ENCODE data around the gene MRPL54.
"Not testable (repeated sequence)": the region's sequence is repeated elsewhere in the genome, so short reads cannot be mapped to it uniquely, and the experiment has no call there.

MRPL54 gene

DNA sequence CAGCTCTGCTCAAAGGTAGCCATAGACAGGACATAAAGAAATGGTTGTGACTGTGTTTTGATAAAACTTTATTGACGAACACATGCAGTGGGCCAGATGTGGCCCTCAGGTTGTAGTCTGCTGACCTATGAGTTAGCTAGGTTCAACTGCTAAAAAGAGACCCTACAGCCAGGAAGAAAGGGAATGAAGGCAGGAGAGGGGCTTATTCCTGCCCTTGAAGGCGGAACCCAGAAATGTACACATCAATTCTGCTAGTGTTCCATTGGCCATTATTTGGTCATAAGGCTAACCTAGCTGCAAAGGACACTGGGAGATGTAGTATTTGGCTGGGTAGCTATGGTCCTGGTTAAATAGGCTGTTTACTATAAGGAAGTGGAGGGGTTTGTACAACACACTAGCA, 19.0 kb upstream of the MRPL54 start:
- no peak for DNase-seq

DNA sequence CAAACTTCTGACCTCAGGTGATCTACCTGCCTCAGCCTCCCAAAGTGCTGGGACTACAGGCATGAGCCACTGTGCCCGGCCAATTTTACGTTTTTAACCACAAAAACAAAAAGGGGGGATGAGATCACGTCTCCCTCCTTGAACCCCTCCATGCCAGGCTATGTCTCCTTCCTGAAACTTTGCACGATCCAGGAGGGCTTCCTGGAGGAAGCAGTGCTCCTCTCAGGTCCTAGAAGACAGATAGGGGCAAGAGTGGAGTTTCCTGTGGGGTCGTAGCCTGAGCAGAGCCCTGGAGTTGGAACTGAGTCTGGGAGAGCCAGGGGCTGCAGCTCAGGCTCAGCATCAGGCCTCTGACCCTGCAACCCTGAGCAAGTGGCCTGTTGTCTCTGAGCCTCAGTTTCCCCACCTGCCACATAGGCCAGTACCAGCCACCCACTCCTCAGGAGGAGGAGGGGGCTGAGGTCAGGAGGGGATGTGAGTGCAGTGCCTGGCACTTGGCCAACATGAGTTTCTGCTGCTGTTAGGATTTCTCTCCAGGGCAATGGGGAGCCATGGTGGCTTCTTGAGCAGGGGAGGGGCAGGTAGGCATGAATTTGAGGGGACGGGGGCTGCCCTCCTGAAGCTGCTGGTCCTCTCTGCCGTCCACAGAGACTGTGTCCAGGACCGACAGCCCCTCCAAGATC, 17.0 kb upstream of the MRPL54 start:
- no peak for DNase-seq

DNA sequence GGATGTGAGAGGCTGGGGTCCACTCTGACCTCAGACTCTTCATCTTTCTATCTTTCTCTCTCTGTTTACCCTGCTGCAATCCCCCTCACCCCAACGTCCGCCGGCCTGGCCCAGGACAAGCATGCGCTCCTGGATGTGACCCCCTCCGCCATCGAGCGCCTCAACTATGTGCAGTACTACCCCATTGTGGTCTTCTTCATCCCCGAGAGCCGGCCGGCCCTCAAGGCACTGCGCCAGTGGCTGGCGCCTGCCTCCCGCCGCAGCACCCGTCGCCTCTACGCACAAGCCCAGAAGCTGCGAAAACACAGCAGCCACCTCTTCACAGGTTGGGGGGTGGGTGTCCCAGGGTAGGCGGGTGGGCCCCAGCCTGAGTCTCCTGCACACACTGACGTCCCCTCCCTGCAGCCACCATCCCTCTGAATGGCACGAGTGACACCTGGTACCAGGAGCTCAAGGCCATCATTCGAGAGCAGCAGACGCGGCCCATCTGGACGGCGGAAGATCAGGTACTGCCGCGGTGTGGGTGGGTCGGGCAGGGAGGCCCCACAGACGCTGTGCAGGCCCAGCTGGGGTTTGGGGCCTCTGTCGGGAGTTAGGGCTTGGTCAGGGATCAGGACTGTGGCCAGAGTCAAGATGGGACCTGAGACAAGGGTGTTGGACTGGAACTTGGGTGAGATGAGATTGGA, 16.0 kb upstream of the MRPL54 start:
- no peak for DNase-seq

DNA sequence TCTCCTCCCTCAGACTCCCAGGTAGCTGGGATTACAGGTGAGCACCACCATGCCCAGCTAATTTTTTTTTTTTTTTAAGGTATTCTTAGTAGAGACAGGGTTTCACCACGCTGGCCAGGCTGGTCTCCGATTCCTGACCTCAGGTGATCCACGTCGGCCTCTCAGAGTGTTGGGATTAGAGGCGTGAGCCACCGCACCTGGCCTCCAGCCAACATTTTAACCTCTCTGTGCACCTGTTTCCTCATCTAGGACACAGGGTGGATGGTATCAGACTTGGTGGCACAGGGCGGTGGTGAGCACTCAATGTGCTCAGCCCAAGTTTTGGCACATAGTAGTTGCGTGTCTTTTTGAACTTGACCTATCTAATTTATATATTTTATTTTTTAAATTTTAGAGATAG, 13.5 kb upstream of the MRPL54 start:
- no peak for DNase-seq

DNA sequence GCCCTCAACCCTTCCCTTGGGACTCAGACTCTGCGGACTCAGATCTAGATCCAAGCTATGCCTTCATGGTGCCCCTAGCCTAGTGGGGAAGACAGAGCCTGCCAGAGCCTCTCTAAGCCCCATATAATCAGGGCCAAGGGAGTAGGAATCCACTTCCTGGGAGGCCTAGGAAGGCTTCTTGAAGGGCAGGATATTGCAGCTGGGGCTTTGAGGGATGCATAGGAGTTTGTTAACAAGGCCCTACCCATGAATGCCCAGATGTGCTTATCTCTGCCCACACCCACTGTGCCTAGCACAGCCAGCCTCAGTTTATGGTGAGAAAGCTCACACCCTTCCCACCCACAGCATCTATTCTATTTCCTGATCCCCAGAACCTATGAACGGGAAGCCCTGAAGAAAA, 12.3 kb upstream of the MRPL54 start:
- no peak for DNase-seq

DNA sequence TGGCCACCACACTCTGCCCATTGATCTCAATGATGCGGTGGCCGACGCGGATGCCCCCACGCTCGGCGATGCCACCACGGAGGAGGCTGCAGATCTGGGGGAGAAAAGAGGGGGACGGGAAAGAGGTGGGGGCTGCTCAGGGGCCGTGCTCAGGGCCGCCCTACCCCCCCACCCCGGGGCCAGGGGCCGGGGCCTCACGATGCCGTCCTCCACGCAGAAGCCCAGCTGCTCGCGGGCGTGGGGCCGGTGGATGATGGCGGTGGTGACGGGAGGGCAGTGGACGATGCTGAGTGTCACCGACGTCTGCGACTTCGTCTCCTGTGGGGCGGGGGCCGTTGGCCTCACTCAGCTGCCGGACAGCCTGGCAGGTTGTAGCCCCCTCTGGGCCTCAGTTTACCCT, 11.2 kb upstream of the MRPL54 start:
- no peak for DNase-seq

DNA sequence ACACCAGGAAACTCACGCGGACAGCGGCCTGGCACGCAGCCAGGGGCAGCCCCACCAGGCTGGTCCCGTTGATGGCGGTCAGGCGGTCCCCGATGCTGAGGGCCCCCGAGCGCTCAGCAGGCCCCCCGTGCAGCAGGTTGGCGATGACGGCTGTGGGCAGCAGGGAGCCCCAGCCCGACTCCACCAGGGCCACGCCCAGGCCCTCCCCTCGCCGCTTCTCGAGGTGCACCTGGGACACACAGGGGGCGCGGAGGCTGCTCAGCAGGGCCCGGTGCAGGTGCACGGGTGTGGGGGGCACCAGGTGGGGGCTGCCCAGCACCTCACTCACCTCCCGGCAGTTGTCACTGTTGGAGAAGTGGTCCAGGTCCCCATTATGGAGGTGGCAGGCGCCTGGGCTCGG, 10.0 kb upstream of the MRPL54 start:
- no peak for DNase-seq

DNA sequence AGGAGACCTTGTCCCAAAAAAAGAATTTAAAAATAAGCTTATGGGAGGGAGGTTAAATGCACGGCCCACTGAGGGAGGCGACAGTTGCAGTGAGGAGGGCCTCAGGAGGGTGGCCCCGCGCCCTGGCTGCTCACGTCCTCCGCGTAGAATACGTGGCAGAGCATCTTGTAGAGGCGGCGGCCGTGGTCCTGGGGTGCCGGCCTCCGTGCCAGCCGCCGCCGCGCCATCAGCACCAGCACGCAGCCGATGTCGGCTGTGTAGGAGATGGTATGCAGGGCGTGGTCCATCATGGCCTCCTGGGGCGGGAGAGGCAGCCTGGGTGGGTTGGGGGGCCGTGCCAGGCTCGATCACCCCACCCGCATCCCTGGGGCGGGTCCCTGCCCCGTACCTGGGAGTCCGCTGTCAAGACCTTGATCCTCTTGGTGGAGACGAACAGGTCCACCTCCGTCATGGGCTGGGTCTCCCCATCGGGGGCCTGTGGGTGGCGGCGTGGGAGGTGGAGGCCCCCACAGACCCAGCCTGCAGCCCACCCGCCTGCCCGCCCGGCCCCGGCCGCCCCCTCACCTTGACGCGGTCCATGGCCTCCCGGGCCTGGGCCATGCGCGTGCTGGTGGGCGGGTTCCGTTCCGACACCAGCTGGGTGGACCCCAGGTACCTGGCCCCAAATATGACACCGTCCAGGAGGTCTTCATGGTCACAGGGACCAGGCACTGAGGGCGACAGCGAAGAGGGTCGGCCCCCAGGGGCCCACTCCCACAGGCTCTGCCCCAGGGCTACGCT, 8.7 kb upstream of the MRPL54 start:
- DNase-seq: no peak

DNA sequence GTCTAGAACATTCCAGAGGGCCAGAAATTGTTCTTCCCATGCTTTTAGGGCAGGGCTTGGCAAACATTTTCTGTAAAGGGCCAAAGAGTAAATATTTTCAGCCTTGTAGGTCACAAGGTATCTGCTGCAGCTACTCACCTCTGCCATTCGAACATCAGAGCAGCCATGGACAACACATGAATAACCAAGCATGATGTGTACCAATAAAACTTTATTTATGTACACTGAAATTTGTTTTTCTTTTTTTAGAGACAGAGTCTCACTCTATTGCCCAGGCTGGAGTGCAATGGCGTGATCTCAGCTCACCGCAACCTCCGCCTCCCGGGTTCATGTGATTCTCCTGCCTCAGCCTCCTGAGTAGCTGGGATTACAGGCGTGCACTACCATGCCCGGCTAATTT, 4.8 kb upstream of the MRPL54 start:
- not testable (repeated sequence) for DNase-seq

DNA sequence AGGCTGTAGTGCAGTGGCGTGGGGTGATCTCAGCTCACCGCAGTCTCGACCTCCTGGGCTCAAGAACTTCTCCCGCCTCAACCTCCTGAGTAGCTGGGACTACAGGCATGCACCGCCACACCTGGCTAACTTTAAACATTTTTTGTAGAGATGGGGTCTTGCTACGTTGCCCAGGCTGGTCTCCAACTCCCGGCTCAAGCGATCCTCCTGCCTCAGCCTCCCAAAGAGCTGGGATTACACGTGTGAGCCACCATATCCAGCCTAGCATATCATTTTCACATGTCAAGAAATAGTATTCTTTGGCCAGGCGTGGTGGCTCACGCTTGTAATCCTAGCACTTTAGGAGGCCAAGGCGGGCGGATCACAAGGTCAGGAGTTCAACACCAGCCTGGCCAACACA, 4.2 kb upstream of the MRPL54 start:
- not testable (repeated sequence) for DNase-seq

DNA sequence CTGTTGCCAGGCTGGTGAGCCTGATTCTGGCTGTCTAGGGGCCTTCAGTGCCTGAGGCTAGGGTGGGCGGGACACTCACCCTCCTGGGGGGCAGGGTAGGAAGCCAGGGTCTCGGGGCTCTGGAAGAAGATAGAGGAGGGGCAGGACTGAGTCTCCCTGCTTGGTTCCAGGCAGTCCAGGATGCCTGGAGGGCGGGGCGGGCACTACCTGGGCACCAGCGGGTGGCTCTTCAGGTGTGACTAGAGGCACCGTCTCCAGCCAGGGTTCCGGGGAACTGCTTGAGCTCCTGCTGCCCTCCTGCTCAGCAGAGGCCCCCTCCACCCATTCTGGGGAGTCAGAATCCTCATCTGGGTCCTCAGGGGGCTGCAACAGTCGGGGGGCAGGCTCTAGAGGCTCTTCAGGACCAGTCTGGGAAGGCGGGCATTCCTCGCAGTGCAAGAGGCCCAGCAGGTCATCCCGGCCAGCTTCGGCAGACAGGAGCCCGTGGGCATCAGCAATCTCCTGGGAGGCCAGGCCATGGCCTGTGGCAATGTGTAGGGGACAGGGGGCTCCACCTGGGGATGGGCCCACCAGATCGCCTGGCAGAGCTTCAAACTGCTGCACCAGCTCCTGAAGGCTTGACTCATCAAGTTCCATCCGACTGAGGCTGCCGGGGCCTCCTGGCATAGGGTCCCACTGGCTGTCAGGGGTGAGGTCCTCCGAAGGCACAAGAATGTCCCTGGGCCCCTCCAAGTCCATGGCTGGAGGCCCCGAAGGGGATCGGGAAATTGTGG, 2.8 kb upstream of the MRPL54 start:
- DNase-seq: no peak

DNA sequence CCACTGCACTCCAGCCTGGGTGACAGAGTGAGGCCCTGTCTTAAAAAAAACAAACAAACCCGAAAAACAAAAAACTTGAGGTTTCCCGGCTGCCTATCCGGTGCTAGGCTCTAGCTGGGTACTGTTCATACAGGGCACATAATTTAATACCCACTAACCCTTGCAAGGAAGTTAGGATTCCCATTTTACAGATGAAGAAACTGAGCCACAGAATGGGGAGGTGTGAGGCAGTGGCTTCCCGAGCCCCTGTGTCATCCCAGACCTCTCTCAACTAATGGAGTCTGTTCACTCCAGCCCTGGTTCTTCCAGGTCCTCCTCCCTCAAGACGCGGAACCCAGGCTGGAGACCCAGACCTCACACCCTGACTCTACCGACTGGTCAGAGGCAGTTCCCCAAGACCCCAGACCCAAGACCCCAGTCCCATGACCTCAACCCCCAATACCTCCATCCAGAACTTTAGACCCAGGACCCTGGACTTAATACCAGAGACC, 1.6 kb upstream of the MRPL54 start:
- no peak for DNase-seq

DNA sequence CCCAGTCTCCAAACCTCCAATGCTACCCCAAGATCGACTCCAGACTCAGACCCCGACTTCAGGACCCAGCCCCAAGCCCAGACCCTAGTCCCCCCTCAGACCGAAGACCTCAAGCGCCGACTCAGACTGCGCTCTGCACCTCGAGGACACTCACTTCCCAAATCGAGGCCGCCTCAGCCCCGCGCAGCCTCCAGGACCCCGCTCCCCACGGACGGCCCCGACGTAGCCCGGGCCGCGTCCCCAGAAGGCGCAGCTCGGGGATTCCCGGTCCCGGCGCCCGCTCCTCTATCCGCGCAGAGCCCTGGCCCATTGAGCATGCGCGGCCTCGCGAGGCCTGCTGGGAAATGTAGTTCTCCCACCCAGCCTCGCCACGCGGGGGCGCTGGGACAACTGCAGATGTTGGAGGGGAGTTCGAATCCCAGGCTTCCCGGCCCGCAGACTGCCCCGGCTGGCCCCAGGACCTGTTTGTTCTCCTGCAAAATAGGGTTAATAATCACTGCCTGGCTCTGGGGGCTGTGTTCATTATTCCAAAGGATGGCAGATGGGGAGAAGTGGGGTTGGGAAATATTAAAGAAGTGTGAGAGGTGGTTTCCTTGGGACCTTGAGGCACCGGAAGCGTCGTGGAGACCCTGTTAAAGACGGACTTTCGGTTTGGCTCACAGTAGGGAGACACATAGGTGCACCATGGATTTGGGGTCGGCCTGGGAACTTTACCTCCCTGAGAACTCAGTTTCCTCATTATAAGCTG, 926 bp upstream of the MRPL54 start, which contains the start of gene APBA3:
APBA3 (minus strand) TSS at position 311 of the 748 bp plus-strand sequence. CDS start 1,428 bp downstream, outside the sequence.
- DNase-seq: peak; percentile 74

DNA sequence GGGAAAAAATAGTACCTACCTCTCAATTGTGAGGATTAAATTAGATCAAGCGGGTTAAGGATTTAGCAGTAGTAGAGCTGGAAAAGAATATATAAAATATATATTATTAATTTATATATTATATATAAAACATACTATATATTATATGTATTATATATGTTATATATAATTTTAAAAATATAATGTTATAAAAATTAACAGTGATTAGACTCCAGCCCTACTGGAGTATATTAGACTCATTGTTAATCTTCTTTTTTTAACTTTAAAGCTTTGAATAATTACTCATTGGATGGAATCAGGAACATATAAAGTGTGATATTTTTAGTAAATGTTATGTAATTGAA, 380 bp upstream of the MRPL54 start:
- DNase-seq: no peak

DNA sequence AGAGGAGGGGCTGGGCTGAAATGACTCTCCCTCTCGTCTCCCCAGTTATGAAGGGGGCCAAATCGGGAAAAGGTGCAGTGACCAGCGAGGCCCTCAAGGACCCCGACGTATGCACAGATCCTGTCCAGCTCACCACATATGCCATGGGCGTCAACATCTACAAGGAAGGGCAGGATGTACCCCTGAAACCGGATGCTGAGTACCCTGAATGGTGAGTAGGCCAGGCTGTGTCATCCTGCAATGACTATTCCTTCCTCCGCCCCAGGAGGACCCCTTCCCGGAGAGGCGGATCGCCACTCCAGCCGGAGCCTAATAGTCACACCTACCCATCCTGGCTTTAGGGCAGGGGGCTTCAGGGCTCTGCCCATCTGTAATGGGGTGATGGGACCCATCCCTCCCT, 2.6 kb downstream of the MRPL54 start:
- DNase-seq: no peak

DNA sequence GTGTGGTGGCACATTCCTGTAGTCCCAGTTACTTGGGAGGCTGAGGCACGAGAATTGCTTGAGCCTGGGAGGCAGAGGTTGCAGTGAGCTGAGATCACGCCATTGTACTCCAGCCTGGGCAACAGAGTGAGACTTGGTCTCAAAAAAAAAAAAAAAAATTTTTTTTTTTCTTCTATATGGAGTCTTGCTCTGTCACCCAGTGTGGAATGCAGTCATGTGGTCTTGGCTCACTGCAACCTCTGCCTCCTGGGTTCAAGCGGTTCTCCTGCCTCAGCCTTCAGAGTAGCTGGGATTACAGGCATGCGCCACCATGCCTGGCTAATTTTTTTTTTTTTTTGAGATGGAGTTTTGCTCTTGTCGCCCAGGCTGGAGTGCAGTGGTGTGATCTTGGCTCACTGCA, 3.3 kb downstream of the MRPL54 start:
- not testable (repeated sequence) for DNase-seq

DNA sequence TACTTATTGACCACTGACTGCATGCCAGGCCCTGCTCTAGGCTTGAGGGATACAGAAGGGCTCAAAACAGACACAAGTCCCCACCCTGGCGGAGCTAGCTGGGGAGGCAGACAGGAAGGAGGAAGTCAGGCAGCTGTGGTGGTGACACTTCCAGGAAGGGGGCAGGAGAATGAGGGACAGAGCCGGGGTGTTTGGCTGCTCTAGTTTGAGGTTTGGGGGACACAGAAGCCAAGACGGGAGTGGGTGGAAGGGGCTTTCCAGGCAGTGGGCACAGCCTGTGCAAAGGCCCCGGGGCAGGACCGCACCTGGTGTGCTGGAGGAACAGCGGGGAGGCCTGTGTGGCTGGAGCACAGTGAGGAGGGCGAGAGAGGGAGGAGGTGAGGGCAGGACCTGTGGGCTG, 4.0 kb downstream of the MRPL54 start:
- no peak for DNase-seq

DNA sequence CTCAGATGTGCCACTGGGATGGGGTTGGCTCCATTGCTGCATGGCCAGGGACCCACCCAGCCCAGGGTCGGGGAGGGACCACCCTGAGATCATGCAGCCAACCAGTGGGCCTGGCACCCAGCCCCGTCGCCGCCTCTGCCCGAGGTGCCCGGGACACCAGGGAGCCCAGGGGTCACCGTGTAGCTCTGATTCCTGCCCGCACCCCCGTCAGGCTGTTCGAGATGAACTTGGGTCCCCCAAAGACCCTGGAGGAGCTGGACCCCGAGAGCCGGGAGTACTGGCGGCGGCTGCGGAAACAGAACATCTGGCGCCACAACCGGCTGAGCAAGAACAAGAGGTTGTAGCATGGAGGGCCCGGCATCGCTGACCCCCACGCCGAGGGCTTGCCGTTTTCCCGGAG, 4.6 kb downstream of the MRPL54 start:
- no peak for DNase-seq

DNA sequence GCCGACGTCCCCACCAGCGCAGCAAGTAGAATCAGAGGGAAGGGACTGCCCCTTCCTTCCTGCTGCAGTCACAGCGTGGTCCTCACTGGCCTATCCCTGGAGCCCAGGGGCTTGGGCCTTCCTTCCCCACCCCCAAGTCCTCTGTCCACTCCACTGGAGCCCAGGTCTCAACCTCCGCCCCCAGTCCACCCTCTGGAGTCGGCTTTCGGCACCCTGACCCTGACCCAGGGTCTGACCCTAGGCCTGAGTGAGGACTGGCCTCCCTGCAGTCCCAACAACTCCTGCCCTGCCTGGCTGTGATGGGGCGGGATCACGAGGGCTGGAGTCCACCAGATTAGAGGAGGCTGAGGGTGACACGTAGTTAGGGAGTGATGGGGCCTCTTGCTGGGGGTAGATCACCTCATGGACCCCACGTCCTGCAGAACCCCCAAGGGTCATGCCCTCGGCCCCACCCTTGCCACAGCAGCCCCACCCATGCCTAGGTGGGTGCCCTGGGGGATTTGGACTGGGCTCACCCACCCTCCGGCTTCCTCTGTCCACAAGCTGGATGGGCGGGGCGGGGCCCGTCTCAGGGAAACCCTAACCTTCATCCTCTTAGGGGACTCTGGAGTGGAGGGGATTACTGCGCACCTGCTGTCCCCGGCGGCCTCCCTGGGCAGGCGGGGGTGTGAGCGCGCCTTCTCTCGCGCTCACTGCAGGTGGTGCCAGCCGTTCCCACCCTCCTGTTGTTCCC, 5.7 kb downstream of the MRPL54 start:
- DNase-seq: no peak

DNA sequence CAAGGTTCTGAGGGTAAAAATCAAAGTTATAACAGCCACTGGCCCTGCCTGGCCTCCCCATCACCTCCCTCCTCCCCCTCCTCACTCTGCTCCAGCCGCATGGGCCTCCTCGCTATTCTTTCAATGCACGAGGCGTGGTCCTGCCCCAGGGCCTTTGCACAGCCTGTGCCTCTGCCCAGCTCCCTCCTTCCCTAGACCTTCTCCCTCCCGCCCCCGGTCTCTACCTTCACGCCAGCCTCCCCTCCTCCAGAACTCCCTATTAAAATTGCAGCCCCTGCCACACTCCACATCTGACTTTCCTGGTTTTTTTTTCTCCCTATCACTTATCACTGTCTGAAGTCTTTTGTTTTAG, 6.2 kb downstream of the MRPL54 start:
- no peak for DNase-seq

DNA sequence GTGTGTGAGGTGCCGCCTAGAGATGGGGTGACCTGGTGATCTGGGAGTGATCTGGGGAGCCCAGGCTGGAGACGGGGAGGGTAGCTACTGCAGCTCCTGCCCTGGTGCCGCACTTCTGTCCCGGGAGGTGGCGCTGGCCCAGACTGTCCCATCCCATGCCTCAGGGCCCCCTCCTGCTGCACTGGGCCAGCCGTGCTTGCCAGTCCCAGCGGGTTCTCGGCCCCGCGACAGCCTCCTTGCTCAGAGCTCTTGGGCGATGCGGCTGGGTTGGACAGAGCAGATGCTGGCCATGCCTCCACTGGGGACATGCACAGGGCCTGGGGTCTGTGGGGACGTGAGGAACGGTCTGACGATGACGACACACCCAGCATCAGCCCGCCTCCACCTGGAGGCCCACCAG, 7.0 kb downstream of the MRPL54 start:
- no peak for DNase-seq
